H9 (cell line): ENCODE results near the gene SIL1. TPM values are rescaled to one million over a fixed set of nuclear protein-coding genes. Genes with fewer than 3 reads are reported as not detected.

Experiments used
- DNase-seq: peaks from one replicate; pipeline ENCODE4 v3.0.0-alpha.2; 2017
- H2AFZ ChIP-seq: one replicate; pipeline ENCODE4 v1.6.1; 2013; ENCODE audit warnings: mild to moderate bottlenecking, low read length, control low read depth, moderate library complexity
- H2AK5ac ChIP-seq: 2 replicates; pipeline ENCODE4 v1.6.1; 2013; ENCODE audit warnings: low read length, control low read depth, mixed read lengths; ENCODE audit not compliant: insufficient read length
- H2BK120ac ChIP-seq: one replicate; pipeline ENCODE4 v1.6.1; 2013; ENCODE audit warnings: low read depth, mild to moderate bottlenecking, low read length, control low read depth, inconsistent platforms; ENCODE audit not compliant: poor library complexity, severe bottlenecking
- H2BK12ac ChIP-seq: 2 replicates; pipeline ENCODE4 v1.6.1; 2013; ENCODE audit warnings: low read length, control low read depth, mixed read lengths, low read depth; ENCODE audit not compliant: insufficient read length
- H2BK15ac ChIP-seq: 2 replicates; pipeline ENCODE4 v1.6.1; 2013; ENCODE audit warnings: low read depth, low read length, control low read depth
- H2BK20ac ChIP-seq: one replicate; pipeline ENCODE4 v1.6.1; 2013; ENCODE audit warnings: low read depth, mild to moderate bottlenecking, low read length, control low read depth, inconsistent platforms; ENCODE audit not compliant: poor library complexity, severe bottlenecking
- H2BK5ac ChIP-seq: 2 replicates; pipeline ENCODE4 v1.6.1; 2013; ENCODE audit warnings: low read length, control low read depth, mixed read lengths; ENCODE audit not compliant: insufficient read length
- H3K14ac ChIP-seq: 2 replicates; pipeline ENCODE4 v1.6.1; 2013; ENCODE audit warnings: low read length, control low read depth; ENCODE audit not compliant: insufficient read depth
- H3K18ac ChIP-seq: 2 replicates; pipeline ENCODE4 v1.6.1; 2013; ENCODE audit warnings: low read depth, mild to moderate bottlenecking, mixed read lengths, low read length, control low read depth; ENCODE audit not compliant: insufficient read length
- H3K23ac ChIP-seq: 2 replicates; pipeline ENCODE4 v1.6.1; 2013; ENCODE audit warnings: low read length, control low read depth, mixed read lengths, low read depth; ENCODE audit not compliant: insufficient read length
- H3K23me2 ChIP-seq: 2 replicates; pipeline ENCODE4 v1.6.1; 2013; ENCODE audit warnings: low read depth, mild to moderate bottlenecking, mixed read lengths, low read length, control low read depth; ENCODE audit not compliant: insufficient read length, poor library complexity, severe bottlenecking
- H3K27ac ChIP-seq: 2 replicates; pipeline ENCODE4 v1.5.1; 2013; ENCODE audit warnings: low read length, control low read depth, mixed read lengths, low read depth; ENCODE audit not compliant: insufficient read length
- H3K27me3 ChIP-seq: 2 replicates; pipeline ENCODE4 v1.6.1; 2013; ENCODE audit warnings: low read length, control low read depth, inconsistent platforms; ENCODE audit not compliant: insufficient read depth
- H3K4ac ChIP-seq: 2 replicates; pipeline ENCODE4 v1.6.1; 2013; ENCODE audit warnings: low read depth, mild to moderate bottlenecking, control low read depth, inconsistent platforms, low read length, moderate library complexity
- H3K4me1 ChIP-seq: 2 replicates; pipeline ENCODE4 v1.6.1; 2013; ENCODE audit warnings: low read length, control low read depth, inconsistent platforms; ENCODE audit not compliant: insufficient read depth
- H3K4me2 ChIP-seq: 2 replicates; pipeline ENCODE4 v1.6.1; 2013; ENCODE audit warnings: low read length, control low read depth, mixed read lengths; ENCODE audit not compliant: insufficient read length, insufficient read depth
- H3K56ac ChIP-seq: 2 replicates; pipeline ENCODE4 v1.6.1; 2013; ENCODE audit warnings: low read depth, mild to moderate bottlenecking, mixed read lengths, low read length, control low read depth; ENCODE audit not compliant: insufficient read length
- H3K79me1 ChIP-seq: 2 replicates; pipeline ENCODE4 v1.6.1; 2013; ENCODE audit warnings: low read depth, mild to moderate bottlenecking, moderate library complexity, low read length, control low read depth, inconsistent platforms; ENCODE audit not compliant: insufficient read depth, poor library complexity, severe bottlenecking
- H3K79me2 ChIP-seq: 2 replicates; pipeline ENCODE4 v1.6.1; 2013; ENCODE audit warnings: low read length, control low read depth, inconsistent platforms; ENCODE audit not compliant: insufficient read depth
- H3K9ac ChIP-seq: 2 replicates; pipeline ENCODE4 v1.6.1; 2013; ENCODE audit warnings: low read length, control low read depth, mixed read lengths; ENCODE audit not compliant: insufficient read length; ENCODE audit errors: extremely low read depth
- H3K9me3 ChIP-seq: one replicate; pipeline ENCODE4 v1.6.1; 2013; ENCODE audit warnings: low read depth, low read length, inconsistent platforms; ENCODE audit not compliant: control insufficient read depth
- H3T11ph ChIP-seq: one replicate; pipeline ENCODE4 v1.6.1; 2013; ENCODE audit warnings: mild to moderate bottlenecking, low read length, control low read depth, inconsistent platforms
- H4K20me1 ChIP-seq: one replicate; pipeline ENCODE4 v1.6.1; 2013; ENCODE audit not compliant: control insufficient read depth, insufficient read length, insufficient read depth
- H4K5ac ChIP-seq: 2 replicates; pipeline ENCODE4 v1.6.1; 2013; ENCODE audit warnings: low read depth, mild to moderate bottlenecking, mixed read lengths, low read length, control low read depth; ENCODE audit not compliant: insufficient read length
- H4K8ac ChIP-seq: replicated peaks from 2 replicates; pipeline ENCODE4 v1.6.1; 2013; ENCODE audit warnings: low read length, control low read depth, mixed read lengths, low read depth; ENCODE audit not compliant: insufficient read length
- H4K91ac ChIP-seq: 2 replicates; pipeline ENCODE4 v1.6.1; 2013; ENCODE audit warnings: low read depth, mild to moderate bottlenecking, moderate library complexity, mixed read lengths, low read length, control low read depth; ENCODE audit not compliant: insufficient read length
- H3K27ac Mint-ChIP-seq, 3 experiments: 2 replicates in 2 of 3; 3 replicates in 1 of 3; pipeline ENCODE4 v1.8.0; 2020 to 2021; ENCODE audit warnings: mixed read lengths in 3 of 3, mild to moderate bottlenecking in 1 of 3, moderate library complexity in 1 of 3
- H3K27me3 Mint-ChIP-seq: 2 replicates; pipeline ENCODE4 v1.8.0; 2021; ENCODE audit warnings: low read depth, mild to moderate bottlenecking, moderate library complexity, mixed read lengths
- H3K36me3 Mint-ChIP-seq, 3 experiments: 2 replicates in 2 of 3; 3 replicates in 1 of 3; pipeline ENCODE4 v1.8.0; 2020 to 2021; ENCODE audit warnings: low read depth in 3 of 3, mixed read lengths in 3 of 3; ENCODE audit not compliant: insufficient read depth in 1 of 3
- H3K4me1 Mint-ChIP-seq, 2 experiments: 2 replicates each; pipeline ENCODE4 v1.8.0; 2020; ENCODE audit warnings: mixed read lengths in 2 of 2
- H3K4me3 Mint-ChIP-seq, 2 experiments: 2 replicates in 1 of 2; 3 replicates in 1 of 2; pipeline ENCODE4 v1.8.0; 2020 to 2021; ENCODE audit warnings: mild to moderate bottlenecking in 2 of 2, mixed read lengths in 2 of 2, moderate library complexity in 1 of 2
- H3K9me3 Mint-ChIP-seq, 2 experiments: 2 replicates in 1 of 2; 3 replicates in 1 of 2; pipeline ENCODE4 v1.8.0; 2020; ENCODE audit warnings: mild to moderate bottlenecking in 2 of 2, mixed read lengths in 2 of 2, moderate library complexity in 1 of 2
- CTCF ChIP-seq: fragments of 200-600 bp; sonication (generic); conservative IDR thresholded peaks from 3 replicates; pipeline ENCODE4 v1.8.0; 2021; ENCODE audit warnings: antibody characterized with exemption, mild to moderate bottlenecking
- WGBS: extraction: QIAGEN DNeasy Blood & Tissue Kit; methylation state at CpG from one replicate; pipeline ENCODE4 v1.1.7; 2013; ENCODE audit warnings: missing lambda C conversion rate, low lambda C conversion rate, mixed read lengths; ENCODE audit not compliant: insufficient read length; ENCODE audit errors: extremely low coverage; 5-methylcytosine and 5-hydroxymethylcytosine counted together
- total RNA-seq: library from RNA; stranded (reverse); gene quantifications from 2 replicates; pipeline ENCODE4 v1.2.1, GENCODE V29; 2021

The SIL1 gene
- total RNA-seq, 1 experiment from 2014 or later: 10.6 TPM

DNA sequence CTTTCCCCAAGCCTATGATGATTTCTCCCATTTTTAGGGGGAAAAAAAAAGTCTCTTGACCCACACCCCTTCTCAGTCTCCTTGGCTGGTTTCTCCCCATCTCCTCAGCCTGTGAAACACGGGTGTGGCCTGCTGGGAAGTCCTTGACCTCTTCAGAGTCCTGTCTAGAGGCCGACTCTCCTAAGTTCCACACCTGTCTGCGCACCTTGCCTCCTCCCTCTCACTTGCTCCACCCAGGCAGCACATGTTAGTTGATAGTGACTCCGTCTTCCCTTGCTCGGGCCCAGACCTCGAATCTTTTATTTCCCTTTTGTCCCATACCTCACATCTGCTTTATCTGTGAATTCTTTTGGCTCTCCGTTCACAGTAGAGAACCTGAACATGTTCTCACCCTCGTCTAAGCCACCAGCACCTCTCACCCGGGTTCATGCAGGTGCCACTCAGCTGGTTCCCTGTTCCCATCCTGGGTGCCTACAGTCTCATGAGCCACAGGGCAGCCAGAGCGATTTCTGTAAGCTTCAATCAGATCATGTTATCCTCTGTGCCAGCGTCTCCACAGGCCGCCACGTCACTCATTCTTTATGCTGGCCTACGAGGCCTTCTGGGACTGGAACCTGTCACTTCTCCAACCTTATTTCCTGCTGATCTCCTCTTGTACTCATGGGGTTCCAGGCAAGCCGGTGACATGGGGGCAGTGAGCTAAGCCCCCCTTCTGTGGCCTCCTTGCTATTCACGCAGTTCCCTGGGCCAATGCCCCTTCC lies 271.3 kb downstream of the SIL1 start:
- Histone ChIP-seq H3K18ac (no peak overlapping the region), H3K4ac (no peak overlapping the region), H3K14ac (no peak overlapping the region), H3K56ac (no peak overlapping the region), H2BK120ac (no peak overlapping the region), H3K4me1 (no peaks in the 10 kb centered on the region), H3K27ac (no peak overlapping the region), H2AK5ac (no peak overlapping the region), H2BK20ac (no peak overlapping the region), H3K79me2 (no peaks in the 10 kb centered on the region), H4K91ac (no peak overlapping the region), H4K5ac (no peak overlapping the region), H3K79me1 (no peaks in the 10 kb centered on the region), H3K27me3 (no peaks in the 10 kb centered on the region), H2BK5ac (no peak overlapping the region), H3K4me2 (no peak overlapping the region), H2BK15ac (no peak overlapping the region), H2BK12ac (no peak overlapping the region), H3K23me2 (no peaks in the 10 kb centered on the region), H2AFZ (no peak overlapping the region), H4K20me1 (no peaks in the 10 kb centered on the region), H3K9ac (no peak overlapping the region), H3K23ac (no peak overlapping the region), H3T11ph (no peak overlapping the region), H3K9me3 (no peaks in the 10 kb centered on the region), H4K8ac (no peak overlapping the region)
- H3K36me3 Mint-ChIP-seq: peaks cover 42 to 78% (median 75%) of the 10 kb centered on the region in 3 experiments
- DNase-seq: no peak
- no peaks in the 10 kb centered on the region; the same call in 1 of the 2 replicates for H3K27me3 Mint-ChIP-seq
- H3K4me3 Mint-ChIP-seq: no peak overlapping the region
- no peak for TF ChIP-seq CTCF
- WGBS: no CpG with 5 or more reads among the region's 16 CpGs
- no peaks in the 10 kb centered on the region for H3K9me3 Mint-ChIP-seq
- peaks cover 4 to 10% of the 10 kb centered on the region in 2 experiments for H3K4me1 Mint-ChIP-seq
- H3K27ac Mint-ChIP-seq: peak overlapping the region in 2 of 3 experiments; percentile 59 to 90; a peak in 4 of 7 replicates
